Fibroblast of the aortic adventitia (primary cell): ENCODE results near the gene FGD1. TPM values are rescaled to one million over a fixed set of nuclear protein-coding genes. Genes with fewer than 3 reads are reported as not detected.

Experiments used
- DNase-seq: peaks from one replicate; pipeline ENCODE4 v3.0.0-alpha.2; 2010; ENCODE audit warnings: low read depth
- H3K4me3 ChIP-seq: 2 replicates; pipeline ENCODE4 v1.5.1; 2011; ENCODE audit warnings: low read depth, mild to moderate bottlenecking, control low read depth, low read length, moderate library complexity
- total RNA-seq: library from RNA; depleted of rRNA; stranded (reverse); fragments of >200 nt; gene quantifications from 2 replicates; pipeline ENCODE4 v1.2.3, GENCODE V29; 2012; ENCODE audit warnings: low replicate concordance
- TF ChIP-seq, protein P1 (sequence below): IDR thresholded peaks from 2 replicates; pipeline ENCODE4 v1.5.1; 2011; ENCODE audit warnings: mild to moderate bottlenecking, low read length, control low read depth, inconsistent platforms; ENCODE audit not compliant: insufficient read depth

The FGD1 gene
- total RNA-seq, 1 donor, result 11.1 TPM

DNA sequence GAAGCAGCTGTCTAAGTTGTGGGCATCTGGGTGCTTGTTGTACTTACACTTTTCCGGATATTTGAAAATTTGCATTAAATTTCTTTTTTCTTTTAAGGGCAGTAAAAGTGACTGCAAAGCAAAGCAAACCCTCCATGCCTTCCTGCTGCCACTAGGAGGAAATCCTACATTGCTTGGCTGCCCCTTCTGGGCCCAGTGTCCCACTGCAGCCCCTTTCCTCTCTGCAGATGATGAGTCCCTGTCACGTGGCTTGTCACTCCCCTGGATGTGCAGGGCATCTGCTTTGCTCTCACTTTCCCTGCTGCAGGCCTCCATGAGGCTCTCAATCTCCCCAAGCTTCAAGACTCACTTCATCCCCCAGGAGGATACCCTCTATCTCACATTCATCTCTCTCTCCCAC is 43.1 kb downstream of the FGD1 start:
- no peak for DNase-seq
- TF ChIP-seq, protein P1, sequence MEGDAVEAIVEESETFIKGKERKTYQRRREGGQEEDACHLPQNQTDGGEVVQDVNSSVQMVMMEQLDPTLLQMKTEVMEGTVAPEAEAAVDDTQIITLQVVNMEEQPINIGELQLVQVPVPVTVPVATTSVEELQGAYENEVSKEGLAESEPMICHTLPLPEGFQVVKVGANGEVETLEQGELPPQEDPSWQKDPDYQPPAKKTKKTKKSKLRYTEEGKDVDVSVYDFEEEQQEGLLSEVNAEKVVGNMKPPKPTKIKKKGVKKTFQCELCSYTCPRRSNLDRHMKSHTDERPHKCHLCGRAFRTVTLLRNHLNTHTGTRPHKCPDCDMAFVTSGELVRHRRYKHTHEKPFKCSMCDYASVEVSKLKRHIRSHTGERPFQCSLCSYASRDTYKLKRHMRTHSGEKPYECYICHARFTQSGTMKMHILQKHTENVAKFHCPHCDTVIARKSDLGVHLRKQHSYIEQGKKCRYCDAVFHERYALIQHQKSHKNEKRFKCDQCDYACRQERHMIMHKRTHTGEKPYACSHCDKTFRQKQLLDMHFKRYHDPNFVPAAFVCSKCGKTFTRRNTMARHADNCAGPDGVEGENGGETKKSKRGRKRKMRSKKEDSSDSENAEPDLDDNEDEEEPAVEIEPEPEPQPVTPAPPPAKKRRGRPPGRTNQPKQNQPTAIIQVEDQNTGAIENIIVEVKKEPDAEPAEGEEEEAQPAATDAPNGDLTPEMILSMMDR, result peak; percentile 19
- no peak overlapping the region for H3K4me3 ChIP-seq

DNA sequence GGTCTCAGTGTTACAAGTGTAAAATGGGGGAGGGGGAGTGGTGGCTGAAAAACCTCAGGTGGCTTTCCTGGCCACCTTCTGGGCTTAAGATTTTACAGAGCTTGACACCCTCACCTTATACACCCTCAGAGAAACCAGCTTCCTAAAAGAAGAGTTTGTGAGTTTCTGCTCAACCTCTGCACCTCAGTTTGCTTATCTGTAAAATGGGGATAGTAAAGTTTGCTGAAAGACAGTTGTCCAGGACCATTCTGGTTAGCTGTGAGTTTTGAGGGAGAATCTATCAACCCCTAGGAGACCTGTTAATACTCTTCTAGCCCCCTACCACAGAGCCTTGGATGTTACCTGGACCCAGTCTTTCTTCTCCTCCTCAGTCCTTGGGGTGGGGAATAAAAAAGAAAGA is 46.1 kb downstream of the FGD1 start:
- TF ChIP-seq, protein P1, result no peak
- H3K4me3 ChIP-seq, result no peak overlapping the region
- no peak for DNase-seq

DNA sequence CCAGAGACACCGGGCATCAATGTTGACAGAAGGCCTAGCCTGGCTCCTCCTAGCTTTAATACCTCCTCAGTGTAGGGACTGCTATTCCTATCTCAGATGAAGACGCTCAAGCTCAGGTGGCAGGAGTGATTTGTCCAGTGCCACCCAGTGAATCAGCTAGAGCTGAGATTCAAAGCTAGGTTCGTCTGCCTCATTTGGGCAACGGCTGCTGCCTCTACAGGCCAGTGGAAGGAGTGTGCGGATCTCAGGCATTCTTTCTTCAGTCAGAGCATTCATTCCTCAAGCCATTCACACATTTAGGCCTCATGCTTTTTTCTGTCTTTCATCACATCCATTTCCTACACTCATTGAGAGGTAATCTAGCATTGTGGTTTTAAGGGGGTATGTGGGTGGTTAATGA is 48.6 kb downstream of the FGD1 start:
- TF ChIP-seq, protein P1, result peak; percentile 24
- peak; percentile 4 for DNase-seq
- no peak overlapping the region for H3K4me3 ChIP-seq

DNA sequence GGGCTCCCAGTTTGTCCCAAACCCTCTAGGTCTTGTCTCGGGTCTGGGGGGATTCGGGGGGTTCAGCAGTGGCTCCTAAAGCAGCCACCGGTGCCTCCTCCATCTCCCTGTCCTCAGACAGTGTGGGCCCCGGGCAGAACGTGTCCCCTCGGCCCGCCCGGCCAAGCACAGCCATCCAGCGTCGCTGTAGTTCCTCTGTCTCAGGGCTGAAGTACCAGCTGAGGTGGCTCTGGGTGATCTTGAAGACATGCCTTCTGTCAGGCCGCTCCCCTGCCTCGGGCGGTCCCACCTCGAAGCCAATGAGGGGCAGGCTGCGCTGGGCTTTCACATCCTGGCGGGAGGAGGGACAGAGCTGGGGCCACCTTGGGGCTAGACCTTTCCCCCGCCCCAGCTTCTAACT is 50.0 kb downstream of the FGD1 start:
- TF ChIP-seq, protein P1, result no peak
- H3K4me3 ChIP-seq, result no peak overlapping the region
- no peak for DNase-seq

DNA sequence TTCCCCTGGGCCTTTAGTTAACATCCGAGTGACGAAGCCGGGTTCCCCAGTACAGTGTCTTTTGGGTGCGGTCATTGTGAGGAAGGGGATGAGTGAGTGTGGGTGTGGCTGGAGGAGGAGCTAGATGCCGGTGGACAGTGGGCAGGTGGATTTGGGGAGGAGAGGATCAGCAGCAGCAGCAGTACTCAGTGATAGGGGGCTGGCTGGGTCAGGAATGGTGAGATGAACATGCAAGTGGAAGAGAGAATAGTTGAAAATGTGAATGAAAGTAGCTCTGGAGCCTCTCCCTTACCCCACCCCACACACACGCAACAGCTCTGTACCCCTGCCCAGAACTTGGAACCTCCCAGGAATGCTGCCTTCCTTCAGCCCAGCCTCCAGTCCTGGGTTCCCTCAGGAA is 51.3 kb downstream of the FGD1 start:
- H3K4me3 ChIP-seq, result no peak overlapping the region
- no peak for DNase-seq
- TF ChIP-seq, protein P1, result no peak

DNA sequence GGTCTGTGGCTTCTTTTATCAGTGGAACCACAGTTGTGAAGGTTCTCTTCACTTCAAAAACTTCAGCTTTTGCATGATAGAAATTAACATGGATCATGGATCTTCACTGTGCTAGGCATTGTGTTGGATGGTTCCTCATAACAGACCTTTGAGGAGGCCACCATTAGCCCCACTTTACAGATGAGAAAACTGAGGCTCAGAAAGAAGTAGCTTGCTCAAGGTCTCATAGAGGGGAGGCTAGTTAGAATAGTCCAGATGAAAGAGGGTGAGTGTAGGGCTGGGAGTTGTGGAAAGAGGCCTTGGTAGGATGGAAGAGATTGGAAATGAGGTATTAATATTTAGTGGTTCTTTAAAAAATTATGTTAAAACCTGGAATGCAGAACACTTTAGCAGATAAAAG is 53.2 kb downstream of the FGD1 start:
- H3K4me3 ChIP-seq, result no peak overlapping the region
- TF ChIP-seq, protein P1, result no peak
- no peak for DNase-seq
